SK-N-SH treated with all-trans-retinoic acid at 6 μM for 48 hours (cell line): ENCODE data around the gene SLC35E1.

Experiments
- ARNTL ChIP-seq: fragments of 450-650 bp; formaldehyde crosslinking; IDR thresholded peaks from 2 replicates; pipeline ENCODE4 v1.5.0; 2020; ENCODE audit warnings: low read depth, mild to moderate bottlenecking, moderate library complexity, borderline replicate concordance
- ESRRG ChIP-seq: fragments of 250-450 bp; sonication (Bioruptor Pico); IDR thresholded peaks from 2 replicates; pipeline ENCODE4 v1.6.1; 2021; ENCODE audit warnings: mild to moderate bottlenecking
- GLIS3 ChIP-seq: fragments of 250-450 bp; sonication (Bioruptor Pico); IDR thresholded peaks from 2 replicates; pipeline ENCODE4 v1.5.0; 2020; ENCODE audit warnings: mild to moderate bottlenecking, moderate library complexity
- OSR1 ChIP-seq: fragments of 250-450 bp; sonication (Bioruptor Pico); IDR thresholded peaks from 2 replicates; pipeline ENCODE4 v1.8.0; 2022; ENCODE audit warnings: moderate library complexity, mild to moderate bottlenecking, inconsistent platforms
- PPARA ChIP-seq: fragments of 250-450 bp; sonication (Bioruptor Pico); IDR thresholded peaks from 2 replicates; pipeline ENCODE4 v1.5.0; 2020; ENCODE audit warnings: mild to moderate bottlenecking, borderline replicate concordance
- RARB ChIP-seq: fragments of 250-450 bp; sonication (Bioruptor Pico); IDR thresholded peaks from 2 replicates; pipeline ENCODE4 v1.8.0; 2021; ENCODE audit warnings: mild to moderate bottlenecking, moderate library complexity
- TCF4 ChIP-seq: fragments of 250-450 bp; sonication (Bioruptor Pico); IDR thresholded peaks from 2 replicates; pipeline ENCODE4 v1.8.0; 2021; ENCODE audit warnings: mild to moderate bottlenecking, moderate library complexity, borderline replicate concordance
- TOX ChIP-seq: fragments of 250-450 bp; sonication (Bioruptor Pico); IDR thresholded peaks from 2 replicates; pipeline ENCODE4 v1.8.0; 2021; ENCODE audit warnings: mild to moderate bottlenecking, moderate library complexity, borderline replicate concordance
- ZFP3 ChIP-seq: fragments of 250-450 bp; sonication (Bioruptor Pico); IDR thresholded peaks from 2 replicates; pipeline ENCODE4 v1.5.0; 2020; ENCODE audit warnings: mild to moderate bottlenecking, moderate library complexity
- ZFP30 ChIP-seq: fragments of 450-650 bp; formaldehyde crosslinking; IDR thresholded peaks from 2 replicates; pipeline ENCODE4 v1.5.0; 2022; ENCODE audit warnings: mild to moderate bottlenecking, moderate library complexity
- ZNF565 ChIP-seq: fragments of 450-650 bp; formaldehyde crosslinking; conservative IDR thresholded peaks from 2 replicates; pipeline ENCODE4 v1.5.0; 2020; ENCODE audit warnings: low read depth, mild to moderate bottlenecking, moderate library complexity
- ZNF70 ChIP-seq: fragments of 450-650 bp; formaldehyde crosslinking; IDR thresholded peaks from 2 replicates; pipeline ENCODE4 v1.5.0; 2020; ENCODE audit warnings: mild to moderate bottlenecking, moderate library complexity
- TF ChIP-seq, protein P1 (sequence below): fragments of 250-450 bp; sonication (Bioruptor Pico); IDR thresholded peaks from 2 replicates; pipeline ENCODE4 v1.8.0; 2020; ENCODE audit warnings: mild to moderate bottlenecking, moderate library complexity, borderline replicate concordance
- TF ChIP-seq, protein P2 (sequence below): fragments of 250-450 bp; sonication (Bioruptor Pico); IDR thresholded peaks from 2 replicates; pipeline ENCODE4 v1.5.1; 2020; ENCODE audit warnings: low read depth, mild to moderate bottlenecking, moderate library complexity

DNA sequence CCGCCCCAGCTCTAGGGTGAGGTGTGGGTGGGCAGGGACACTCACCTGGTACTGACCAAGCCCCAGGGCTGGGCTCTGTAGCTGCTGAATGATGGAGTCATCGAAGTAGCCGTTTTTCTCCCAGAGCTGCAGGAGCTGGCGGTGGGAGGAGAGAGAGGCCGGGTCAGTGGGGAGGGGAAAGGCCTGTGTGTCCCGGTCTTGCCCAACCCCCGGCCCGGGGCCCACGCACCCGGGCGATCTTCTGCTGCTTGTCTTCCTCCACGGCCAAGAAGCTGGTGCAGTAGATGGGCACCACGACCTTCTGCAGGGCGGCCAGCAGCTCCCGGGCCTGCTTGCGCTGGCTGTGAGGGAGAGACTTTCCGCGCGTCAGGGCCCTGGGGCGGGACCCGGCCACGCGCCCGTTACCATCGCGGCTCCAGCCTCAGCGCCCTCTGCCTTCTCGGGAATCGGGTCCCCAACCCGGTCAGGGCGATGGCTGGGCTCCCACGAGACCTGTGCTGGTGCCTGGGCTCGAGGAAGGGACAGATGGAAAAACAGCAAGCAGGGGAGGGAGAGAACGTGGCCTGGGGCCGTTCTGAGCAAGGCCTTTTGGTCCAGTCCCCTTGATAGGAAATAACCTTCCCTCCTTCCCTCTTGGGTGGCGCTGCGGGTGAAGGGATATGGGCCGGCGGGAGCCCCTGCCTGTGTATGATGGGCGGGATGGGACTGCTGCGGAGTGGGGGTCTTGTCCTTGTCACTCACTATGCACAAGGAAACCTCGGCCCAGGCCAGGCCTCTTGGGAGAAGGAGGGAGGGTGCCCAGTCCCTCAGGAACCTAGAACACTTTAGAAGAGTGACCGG lies 41.5 kb downstream of the SLC35E1 start:
- TF ChIP-seq, protein P1, sequence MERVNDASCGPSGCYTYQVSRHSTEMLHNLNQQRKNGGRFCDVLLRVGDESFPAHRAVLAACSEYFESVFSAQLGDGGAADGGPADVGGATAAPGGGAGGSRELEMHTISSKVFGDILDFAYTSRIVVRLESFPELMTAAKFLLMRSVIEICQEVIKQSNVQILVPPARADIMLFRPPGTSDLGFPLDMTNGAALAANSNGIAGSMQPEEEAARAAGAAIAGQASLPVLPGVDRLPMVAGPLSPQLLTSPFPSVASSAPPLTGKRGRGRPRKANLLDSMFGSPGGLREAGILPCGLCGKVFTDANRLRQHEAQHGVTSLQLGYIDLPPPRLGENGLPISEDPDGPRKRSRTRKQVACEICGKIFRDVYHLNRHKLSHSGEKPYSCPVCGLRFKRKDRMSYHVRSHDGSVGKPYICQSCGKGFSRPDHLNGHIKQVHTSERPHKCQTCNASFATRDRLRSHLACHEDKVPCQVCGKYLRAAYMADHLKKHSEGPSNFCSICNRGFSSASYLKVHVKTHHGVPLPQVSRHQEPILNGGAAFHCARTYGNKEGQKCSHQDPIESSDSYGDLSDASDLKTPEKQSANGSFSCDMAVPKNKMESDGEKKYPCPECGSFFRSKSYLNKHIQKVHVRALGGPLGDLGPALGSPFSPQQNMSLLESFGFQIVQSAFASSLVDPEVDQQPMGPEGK: no peak
- TF ChIP-seq RARB (CRISPR knock-in tag) (no peak), ESRRG (CRISPR knock-in tag) (no peak), ZNF565 (no peak), ZFP3 (CRISPR knock-in tag) (no peak), OSR1 (no peak), GLIS3 (no peak), TOX (CRISPR knock-in tag) (no peak), PPARA (CRISPR knock-in tag) (no peak), ZNF70 (CRISPR knock-in tag) (no peak), ZFP30 (CRISPR knock-in tag) (no peak), TCF4 (CRISPR knock-in tag) (no peak), ARNTL (CRISPR knock-in tag) (no peak)
- TF ChIP-seq, protein P2, sequence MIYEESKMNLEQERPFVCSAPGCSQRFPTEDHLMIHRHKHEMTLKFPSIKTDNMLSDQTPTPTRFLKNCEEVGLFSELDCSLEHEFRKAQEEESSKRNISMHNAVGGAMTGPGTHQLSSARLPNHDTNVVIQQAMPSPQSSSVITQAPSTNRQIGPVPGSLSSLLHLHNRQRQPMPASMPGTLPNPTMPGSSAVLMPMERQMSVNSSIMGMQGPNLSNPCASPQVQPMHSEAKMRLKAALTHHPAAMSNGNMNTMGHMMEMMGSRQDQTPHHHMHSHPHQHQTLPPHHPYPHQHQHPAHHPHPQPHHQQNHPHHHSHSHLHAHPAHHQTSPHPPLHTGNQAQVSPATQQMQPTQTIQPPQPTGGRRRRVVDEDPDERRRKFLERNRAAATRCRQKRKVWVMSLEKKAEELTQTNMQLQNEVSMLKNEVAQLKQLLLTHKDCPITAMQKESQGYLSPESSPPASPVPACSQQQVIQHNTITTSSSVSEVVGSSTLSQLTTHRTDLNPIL (CRISPR knock-in tag): no peak
